Endodermal cell (in vitro differentiated cells): ENCODE data around the gene ADAMTS15. TPM values are rescaled to one million over a fixed set of nuclear protein-coding genes. Genes with fewer than 3 reads are reported as not detected.
A peak's percentile ranks its signal among the peaks of the same experiment; 100 is the strongest.

ENCODE experiments used
- DNase-seq: peaks from one replicate; pipeline ENCODE4 v3.0.0-alpha.2; 2017
- H3K27ac ChIP-seq: 2 replicates; pipeline ENCODE4 v1.5.1; 2013; ENCODE audit warnings: mild to moderate bottlenecking, low read depth, low read length, moderate library complexity
- H3K27me3 ChIP-seq: 2 replicates; pipeline ENCODE4 v1.6.1; 2013; ENCODE audit warnings: mild to moderate bottlenecking, low read length, moderate library complexity; ENCODE audit not compliant: insufficient read depth, control insufficient read depth, poor library complexity, severe bottlenecking
- H3K36me3 ChIP-seq: 2 replicates; pipeline ENCODE4 v1.7.0; 2013; ENCODE audit warnings: mild to moderate bottlenecking, low read length, moderate library complexity; ENCODE audit not compliant: control insufficient read depth, insufficient read depth
- H3K4me1 ChIP-seq: one replicate; pipeline ENCODE4 v1.7.0; 2013; ENCODE audit warnings: low read length; ENCODE audit not compliant: control insufficient read depth, insufficient read depth
- H3K4me3 ChIP-seq: 2 replicates; pipeline ENCODE4 v1.5.1; 2013; ENCODE audit warnings: mild to moderate bottlenecking, low read length, moderate library complexity
- H3K9ac ChIP-seq: 2 replicates; pipeline ENCODE4 v1.6.1; 2013; ENCODE audit warnings: mild to moderate bottlenecking, low read length, moderate library complexity; ENCODE audit not compliant: poor library complexity, severe bottlenecking; ENCODE audit errors: extremely low read depth
- H3K9me3 ChIP-seq: 2 replicates; pipeline ENCODE4 v1.6.1; 2013; ENCODE audit warnings: mild to moderate bottlenecking, low read length, moderate library complexity; ENCODE audit not compliant: control insufficient read depth
- H3K27ac Mint-ChIP-seq: 2 replicates; pipeline ENCODE4 v1.8.0; 2020; ENCODE audit warnings: mixed read lengths
- H3K27me3 Mint-ChIP-seq: 2 replicates; pipeline ENCODE4 v1.8.0; 2021; ENCODE audit warnings: mild to moderate bottlenecking, mixed read lengths; ENCODE audit not compliant: insufficient read depth
- H3K36me3 Mint-ChIP-seq: 2 replicates; pipeline ENCODE4 v1.8.0; 2020; ENCODE audit warnings: low read depth, mixed read lengths
- H3K4me1 Mint-ChIP-seq: 2 replicates; pipeline ENCODE4 v1.8.0; 2020; ENCODE audit warnings: mixed read lengths
- H3K4me3 Mint-ChIP-seq: 2 replicates; pipeline ENCODE4 v1.8.0; 2020; ENCODE audit warnings: mild to moderate bottlenecking, moderate library complexity, mixed read lengths
- H3K9me3 Mint-ChIP-seq: 2 replicates; pipeline ENCODE4 v1.8.0; 2020; ENCODE audit warnings: mild to moderate bottlenecking, mixed read lengths
- CTCF ChIP-seq: fragments of 200-600 bp; sonication (generic); conservative IDR thresholded peaks from 2 replicates; pipeline ENCODE4 v1.5.0; 2021; ENCODE audit warnings: antibody characterized with exemption, mild to moderate bottlenecking
- WGBS, 2 experiments: methylation state at CpG; one replicate each; pipeline versions ENCODE4 v1.1.5 to v1.1.7; 2013; ENCODE audit warnings: missing lambda C conversion rate in 2 of 2, mixed read lengths in 1 of 2; ENCODE audit not compliant: insufficient coverage in 1 of 2, insufficient read length in 1 of 2; 5-methylcytosine and 5-hydroxymethylcytosine counted together
- total RNA-seq, 2 donors: library from RNA; stranded (reverse); fragmentation: NEBNext Ultra II Directional in 1 of 2; extraction: Animal tissue kit (Norgen Biotek cat#: 25700) in 1 of 2; gene quantifications; 2 replicates in 1 of 2; 3 replicates in 1 of 2; pipeline ENCODE4 v1.2.1, GENCODE V29; 2021

The ADAMTS15 gene
- total RNA-seq, 2 donors from 2014 or later, result 0.27 to 1.0 TPM

- no peak for DNase-seq
- no peak overlapping the region for H3K4me3 ChIP-seq
- H3K27ac Mint-ChIP-seq, result no peak overlapping the region
- no peak overlapping the region for H3K9ac ChIP-seq
- H3K36me3 Mint-ChIP-seq, result no peaks in the 10 kb centered on the region
- H3K27ac ChIP-seq, result no peak overlapping the region
- peaks cover 17% of the 10 kb centered on the region for H3K4me1 ChIP-seq
- H3K36me3 ChIP-seq, result no peaks in the 10 kb centered on the region
- H3K4me1 Mint-ChIP-seq, result peaks cover 58% of the 10 kb centered on the region
- no peak for TF ChIP-seq CTCF
- no peaks in the 10 kb centered on the region for H3K9me3 ChIP-seq
- no peaks in the 10 kb centered on the region for H3K9me3 Mint-ChIP-seq
- peaks cover 16% of the 10 kb centered on the region for H3K27me3 ChIP-seq
- H3K27me3 Mint-ChIP-seq, result peaks cover 22% of the 10 kb centered on the region
- WGBS, 2 experiments, result 95 to 96% methylated on average over 9 to 22 of the region's 22 CpGs
- no peak overlapping the region for H3K4me3 Mint-ChIP-seq
These were observed 26.0 kb upstream of the ADAMTS15 start for GRCh38 chr11:130422251-130422995.

GRCh38 chr11:130423541-130424142, 24.8 kb upstream of the ADAMTS15 start:
- H3K4me3 ChIP-seq, result no peak overlapping the region
- Mint-ChIP-seq H3K36me3 (no peaks in the 10 kb centered on the region), H3K27ac (peak overlapping the region; percentile 79), H3K27me3 (peaks cover 28% of the 10 kb centered on the region), H3K4me3 (peak overlapping the region; percentile 25), H3K9me3 (no peaks in the 10 kb centered on the region), H3K4me1 (peaks cover 60% of the 10 kb centered on the region)
- WGBS, 2 experiments, result 86 to 87% methylated on average over 8 to 16 of the region's 16 CpGs
- H3K36me3 ChIP-seq, result no peaks in the 10 kb centered on the region
- H3K27me3 ChIP-seq, result peaks cover 25% of the 10 kb centered on the region
- peaks cover 17% of the 10 kb centered on the region for H3K4me1 ChIP-seq
- no peak overlapping the region for H3K27ac ChIP-seq
- TF ChIP-seq CTCF, result no peak
- peak overlapping the region; percentile 28 for H3K9ac ChIP-seq
- no peaks in the 10 kb centered on the region for H3K9me3 ChIP-seq
- DNase-seq, result no peak

GRCh38 chr11:130424613-130425140, 23.8 kb upstream of the ADAMTS15 start:
- Histone ChIP-seq H3K27ac (no peak overlapping the region), H3K36me3 (no peaks in the 10 kb centered on the region), H3K4me3 (no peak overlapping the region), H3K4me1 (peaks cover 17% of the 10 kb centered on the region), H3K9me3 (no peaks in the 10 kb centered on the region), H3K9ac (no peak overlapping the region), H3K27me3 (peaks cover 35% of the 10 kb centered on the region)
- WGBS, 2 experiments, result 94 to 95% methylated on average over 12 to 14 of the region's 14 CpGs
- TF ChIP-seq CTCF, result no peak
- Mint-ChIP-seq H3K4me3 (peak overlapping the region; percentile 25), H3K27me3 (peaks cover 38% of the 10 kb centered on the region), H3K27ac (peak overlapping the region; percentile 79), H3K4me1 (peaks cover 61% of the 10 kb centered on the region), H3K36me3 (no peaks in the 10 kb centered on the region), H3K9me3 (no peaks in the 10 kb centered on the region)
- no peak for DNase-seq
